Pancreas (tissue), 10 donors: Measurements from ENCODE around the gene PPP2R2B. TPM values are rescaled to one million over a fixed set of nuclear protein-coding genes. Genes with fewer than 3 reads are reported as not detected.

Experiments
- ATAC-seq, 4 donors: fragments of 200-7000 bp; cut with Tn5 transposase; one replicate each; pipeline versions ENCODE4 v1.8.0 to v1.9.1; 2020; ENCODE audit warnings: mild to moderate bottlenecking in 4 of 4, moderate library complexity in 4 of 4
- DNase-seq, 6 donors: peaks; one replicate each; pipeline ENCODE4 v3.0.0-alpha.2; 2020
- FAIRE-seq: peaks from 2 replicates; lab custom pipeline; 2012; peaks lifted over from hg19 to GRCh38; lab: Jason Lieb, UNC
- H3K27ac ChIP-seq, 4 donors: fragments of 200-600 bp; sonication (generic); 1 replicate in 3 of 4; 2 replicates in 1 of 4; pipeline versions ENCODE4 v1.5.0 to v1.8.0; 2020
- H3K27me3 ChIP-seq, 4 donors: fragments of 200-600 bp; one replicate each; pipeline ENCODE4 v1.8.0; 2021
- H3K36me3 ChIP-seq, 3 donors: fragments of 200-600 bp; sonication (generic) in 1 of 3; one replicate each; pipeline versions ENCODE4 v1.5.0 to v1.8.0; 2020 to 2021
- H3K4me1 ChIP-seq, 3 donors: fragments of 200-600 bp; one replicate each; pipeline ENCODE4 v1.8.0; 2021
- H3K4me3 ChIP-seq, 4 donors: fragments of 200-600 bp; sonication (generic) in 2 of 4; one replicate each; pipeline versions ENCODE4 v1.5.0 to v1.8.0; 2020 to 2021
- H3K9me3 ChIP-seq, 4 donors: fragments of 200-600 bp; one replicate each; pipeline ENCODE4 v1.8.0; 2021
- CTCF ChIP-seq, 4 donors: fragments of 200-600 bp; sonication (generic) in 3 of 4; IDR thresholded peaks; one replicate each; pipeline versions ENCODE4 v1.5.0 to v1.8.0; 2021; ENCODE audit warnings: antibody characterized with exemption in 4 of 4
- WGBS, 2 donors: extraction: QIAGEN DNeasy Blood & Tissue Kit; methylation state at CpG; one replicate each; pipeline ENCODE4 v1.1.7; 2013; 5-methylcytosine and 5-hydroxymethylcytosine counted together
- intact Hi-C, 3 donors: fragments of 100-400 bp; cut with DNase I; formaldehyde crosslinking; loops; one replicate each; pipeline versions ENCODE4 v1.11.1 to v1.14.2; 2022
- polyA plus RNA-seq, 2 donors: library from polyadenylated mRNA; stranded (reverse); fragments of 200-250 nt; gene quantifications; one replicate each; pipeline ENCODE4 v1.2.3, GENCODE V29; 2013
- total RNA-seq, 6 donors: library from RNA; stranded (reverse); fragmentation: NEBNext Ultra II Directional in 4 of 6; extraction: Animal tissue kit (Norgen Biotek cat#: 25700) in 4 of 6; gene quantifications; one replicate each; pipeline versions ENCODE4 v1.2.1 to v1.2.4, GENCODE V29; 2021 to 2023
- donor health status: healthy with polysubstance abuse.
- donor health status: DM: no; HTN: no; CAD: no; lungs with moderate emphysema.
- donor health status: DM: no; HTN: no; CAD: no.
- donor health status: control.
- donor health status: control.
- donor health status: Bipolar disorder and iron deficiency.
- donor health status: DM: yes; HTN: yes; CAD: no.
- donor health status: DM: no; HTN: no; CAD: no.
- donor health status: DM: no; HTN: no; CAD: no.
- donor health status: DM: yes; HTN: yes; CAD: no.

PPP2R2B gene
- total and polyA plus RNA-seq, 8 donors = 0.51 to 3.5 (median 0.81) TPM

DNA sequence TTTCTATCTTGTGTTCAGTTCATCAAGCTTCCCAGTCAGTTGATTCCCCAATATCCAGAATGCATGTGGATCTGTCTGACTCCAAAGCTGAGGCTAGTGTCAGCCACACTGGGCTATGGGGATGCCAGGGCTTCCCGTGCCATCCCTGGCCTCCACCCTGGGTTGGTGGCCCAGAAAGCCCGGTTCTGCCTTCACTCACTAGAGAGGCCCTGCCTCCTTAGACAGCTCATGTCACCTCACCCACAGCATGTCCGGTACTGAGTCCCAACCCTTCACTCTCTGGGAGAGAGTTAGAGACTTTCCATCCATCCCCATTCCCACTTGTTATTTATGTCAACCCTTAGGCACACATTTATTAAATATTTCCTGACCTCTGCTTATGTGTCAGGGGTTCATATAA, 243.1 kb downstream of the PPP2R2B start:
- H3K27ac ChIP-seq = no peak overlapping the region
- no peak for ATAC-seq
- peaks cover 0 to 3% (median 0%) of the 10 kb centered on the region in 4 donors for H3K27me3 ChIP-seq
- H3K4me3 ChIP-seq = no peak overlapping the region
- no peak for TF ChIP-seq CTCF (IDR thresholded peaks at IDR 0.05)
- no peaks in the 10 kb centered on the region for H3K4me1 ChIP-seq
- no peak for DNase-seq
- no peak for FAIRE-seq
- no peaks in the 10 kb centered on the region for H3K9me3 ChIP-seq
- intact Hi-C loops = no loop called here
- WGBS, 2 donors = 75 to 83% methylated on average over 3 of the region's 3 CpGs
- no peaks in the 10 kb centered on the region for H3K36me3 ChIP-seq

DNA sequence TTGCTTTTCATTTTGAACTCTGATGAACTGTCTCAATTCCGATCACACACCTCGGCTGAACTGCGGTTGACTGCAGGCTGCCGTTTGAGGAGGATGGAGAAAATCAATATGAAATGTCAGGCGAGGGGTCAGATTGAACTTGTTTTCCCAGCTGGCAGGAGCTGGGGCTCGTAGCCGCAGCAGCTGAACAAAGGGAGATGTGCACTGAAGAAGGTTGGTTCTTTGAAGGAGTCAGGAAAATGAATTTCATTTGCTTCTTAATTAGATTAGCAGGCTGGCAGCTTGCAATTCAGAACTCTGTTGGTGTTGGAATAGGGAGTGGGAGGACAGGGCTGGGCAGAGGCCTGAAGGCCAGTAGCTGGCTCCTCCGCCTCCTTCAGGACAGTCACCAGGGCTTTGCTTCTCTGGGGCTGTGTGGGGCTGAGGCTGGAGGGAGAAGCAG, 245.2 kb downstream of the PPP2R2B start:
- Histone ChIP-seq H3K36me3 (no peaks in the 10 kb centered on the region), H3K27me3 (peaks cover 0 to 3% (median 0%) of the 10 kb centered on the region in 4 donors), H3K4me1 (no peaks in the 10 kb centered on the region), H3K9me3 (no peaks in the 10 kb centered on the region), H3K27ac (no peak overlapping the region), H3K4me3 (no peak overlapping the region)
- intact Hi-C loops = no loop called here
- WGBS, 2 donors = 43 to 45% methylated on average over 8 of the region's 8 CpGs
- DNase-seq = no peak
- ATAC-seq = no peak
- no peak for TF ChIP-seq CTCF (IDR thresholded peaks at IDR 0.05)
- FAIRE-seq = no peak

DNA sequence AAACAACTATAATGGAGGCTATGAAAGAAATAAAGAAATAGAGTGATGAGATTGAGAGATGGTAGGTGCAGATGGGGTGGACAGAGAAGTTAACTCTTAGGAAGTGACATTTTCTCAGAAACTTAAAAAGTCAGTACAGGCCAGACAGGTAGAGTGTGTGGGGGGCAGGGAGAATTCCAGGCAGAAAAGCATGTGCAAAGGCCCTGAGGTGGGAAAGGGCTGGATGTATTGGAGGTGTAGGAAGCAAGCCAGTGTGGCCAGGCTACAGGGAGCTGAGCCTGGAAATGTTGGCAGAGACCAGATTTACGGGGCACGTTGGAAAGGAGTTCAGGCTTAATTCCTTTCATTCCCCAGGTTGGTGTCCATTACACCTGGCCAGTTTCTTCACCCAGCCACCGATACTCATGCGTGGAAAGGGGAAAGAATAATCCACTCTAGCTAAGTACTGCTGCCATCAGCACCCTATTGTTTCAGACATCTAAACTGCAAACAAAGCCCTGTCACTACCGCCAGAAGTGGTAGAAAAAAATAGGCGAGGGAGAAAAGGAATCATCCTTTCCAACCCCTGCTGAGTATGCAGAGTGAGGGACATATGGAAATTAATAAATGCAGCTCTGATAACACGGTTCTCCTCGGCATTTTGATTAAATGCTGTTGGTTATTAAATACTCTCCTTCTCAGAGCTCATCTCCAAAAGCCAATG, 245.8 kb downstream of the PPP2R2B start:
- Histone ChIP-seq H3K9me3 (no peaks in the 10 kb centered on the region), H3K27me3 (peaks cover 0 to 3% (median 0%) of the 10 kb centered on the region in 4 donors), H3K4me3 (no peak overlapping the region), H3K27ac (no peak overlapping the region), H3K4me1 (no peaks in the 10 kb centered on the region), H3K36me3 (no peaks in the 10 kb centered on the region)
- WGBS, 2 donors = 56 to 59% methylated on average over 8 of the region's 8 CpGs
- no peak for TF ChIP-seq CTCF (IDR thresholded peaks at IDR 0.05)
- DNase-seq = no peak
- intact Hi-C loops = no loop called here
- no peak for FAIRE-seq
- no peak for ATAC-seq

GRCh38 chr5:146630472-146630871, 248.1 kb downstream of the PPP2R2B start:
- H3K27me3 ChIP-seq = no peaks in the 10 kb centered on the region
- intact Hi-C loops = no loop called here
- no peak overlapping the region for H3K4me3 ChIP-seq
- no peak for FAIRE-seq
- DNase-seq = no peak
- WGBS, 2 donors = 75 to 76% methylated on average over 3 of the region's 3 CpGs
- ATAC-seq = peak in 1 of 4 donors; percentile 32
- no peaks in the 10 kb centered on the region for H3K36me3 ChIP-seq
- no peak overlapping the region for H3K27ac ChIP-seq
- no peak for TF ChIP-seq CTCF (IDR thresholded peaks at IDR 0.05)
- H3K4me1 ChIP-seq = no peaks in the 10 kb centered on the region
- no peaks in the 10 kb centered on the region for H3K9me3 ChIP-seq

DNA sequence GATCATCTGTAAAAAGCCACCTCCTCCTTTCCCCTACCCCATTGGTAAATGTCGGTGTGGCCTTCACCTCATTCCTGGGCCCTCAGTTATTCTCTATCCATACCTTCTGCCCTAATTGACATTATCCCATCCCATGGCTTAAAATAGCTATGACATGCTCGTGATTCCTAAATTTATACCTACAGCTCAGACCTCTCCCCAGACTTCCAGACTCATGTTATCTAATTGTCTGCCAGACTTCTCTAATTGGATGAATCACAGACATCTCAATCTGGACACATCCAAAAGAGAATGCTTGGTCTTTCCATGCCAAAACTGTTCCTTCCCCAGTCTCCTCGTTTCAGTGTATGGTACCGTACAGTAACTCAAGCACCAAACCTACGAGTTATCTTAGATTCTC, 249.6 kb downstream of the PPP2R2B start:
- TF ChIP-seq CTCF (IDR thresholded peaks at IDR 0.05) = no peak
- DNase-seq = no peak
- no peak for FAIRE-seq
- no peak overlapping the region for H3K4me3 ChIP-seq
- no peaks in the 10 kb centered on the region for H3K27me3 ChIP-seq
- WGBS, 2 donors = 73 to 77% methylated on average over 5 of the region's 5 CpGs
- H3K27ac ChIP-seq = no peak overlapping the region
- no peaks in the 10 kb centered on the region for H3K36me3 ChIP-seq
- no peak for ATAC-seq
- no peaks in the 10 kb centered on the region for H3K9me3 ChIP-seq
- H3K4me1 ChIP-seq = no peaks in the 10 kb centered on the region
- intact Hi-C loops = no loop called here
